Left hindlimb (tissue), 1 donor: Measurements from ENCODE around the gene KATNAL2.

Experiments
- DNase-seq: peaks from one replicate; pipeline ENCODE4 v3.0.0-alpha.2; 2018

Gene KATNAL2

DNA sequence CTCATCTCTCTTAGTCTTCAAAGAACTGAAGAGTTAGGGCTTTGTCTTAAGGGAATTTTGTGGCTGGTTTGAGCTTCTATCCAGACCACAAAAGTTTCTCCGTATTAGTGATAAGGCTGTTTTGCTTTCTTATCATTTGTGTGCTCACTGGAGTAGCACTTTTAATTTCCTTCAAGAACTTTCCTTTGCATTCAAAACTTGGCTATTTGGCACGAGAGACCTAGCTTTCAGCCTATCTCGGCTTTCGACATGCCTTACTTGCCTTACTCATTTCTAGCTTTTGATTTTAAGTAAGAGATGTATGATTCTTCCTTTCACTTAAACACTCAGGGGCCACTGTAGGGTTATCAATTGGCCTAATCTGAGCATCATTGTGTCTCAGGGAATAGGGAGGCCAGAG, 203.0 kb downstream of the KATNAL2 start:
- DNase-seq = no peak

DNA sequence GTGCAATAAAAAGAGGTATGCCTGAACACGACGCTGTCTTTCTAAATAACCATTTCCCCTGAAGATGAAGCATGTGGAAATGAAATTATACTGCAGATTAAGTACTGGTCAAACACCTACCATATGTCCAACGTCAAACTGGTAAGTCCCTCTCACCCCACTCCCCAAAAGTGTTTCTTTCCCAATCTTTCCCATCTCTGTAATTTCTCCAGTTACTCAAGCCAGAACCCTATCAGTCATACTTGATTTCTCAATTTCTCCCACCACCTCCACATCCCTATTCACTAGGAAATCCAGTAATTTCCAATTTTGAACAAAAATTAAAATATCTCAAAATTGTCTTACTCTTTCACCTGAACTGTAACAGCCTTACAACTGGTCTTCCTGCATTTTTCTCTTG, 203.7 kb downstream of the KATNAL2 start:
- no peak for DNase-seq

DNA sequence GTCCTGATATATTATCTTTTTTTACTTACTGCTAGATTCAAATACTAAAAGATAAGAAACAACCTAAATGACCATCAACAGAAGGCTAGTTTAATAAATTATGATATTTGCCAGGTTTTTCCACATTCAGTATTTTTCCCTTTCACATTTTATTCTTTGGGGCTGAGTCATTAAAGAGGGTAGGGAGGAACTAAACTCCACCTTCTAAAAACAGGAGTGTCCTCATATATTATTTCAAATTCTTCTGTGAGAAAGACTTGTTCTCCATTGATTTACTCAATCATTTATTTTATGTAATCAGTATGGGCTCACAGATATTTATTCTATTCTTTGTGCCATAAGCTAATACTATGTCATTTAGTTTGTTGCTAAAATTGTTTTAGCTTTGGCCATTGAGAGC, 223.9 kb downstream of the KATNAL2 start:
- DNase-seq = no peak

GRCh38 chr18:47143153-47143552, 225.8 kb downstream of the KATNAL2 start:
- DNase-seq = no peak

GRCh38 chr18:47143899-47144485, 226.6 kb downstream of the KATNAL2 start:
- no peak for DNase-seq

GRCh38 chr18:47146206-47146605, 228.8 kb downstream of the KATNAL2 start:
- no peak for DNase-seq

- DNase-seq = peak; percentile 34
These were observed 232.1 kb downstream of the KATNAL2 start for GRCh38 chr18:47149457-47150028.

DNA sequence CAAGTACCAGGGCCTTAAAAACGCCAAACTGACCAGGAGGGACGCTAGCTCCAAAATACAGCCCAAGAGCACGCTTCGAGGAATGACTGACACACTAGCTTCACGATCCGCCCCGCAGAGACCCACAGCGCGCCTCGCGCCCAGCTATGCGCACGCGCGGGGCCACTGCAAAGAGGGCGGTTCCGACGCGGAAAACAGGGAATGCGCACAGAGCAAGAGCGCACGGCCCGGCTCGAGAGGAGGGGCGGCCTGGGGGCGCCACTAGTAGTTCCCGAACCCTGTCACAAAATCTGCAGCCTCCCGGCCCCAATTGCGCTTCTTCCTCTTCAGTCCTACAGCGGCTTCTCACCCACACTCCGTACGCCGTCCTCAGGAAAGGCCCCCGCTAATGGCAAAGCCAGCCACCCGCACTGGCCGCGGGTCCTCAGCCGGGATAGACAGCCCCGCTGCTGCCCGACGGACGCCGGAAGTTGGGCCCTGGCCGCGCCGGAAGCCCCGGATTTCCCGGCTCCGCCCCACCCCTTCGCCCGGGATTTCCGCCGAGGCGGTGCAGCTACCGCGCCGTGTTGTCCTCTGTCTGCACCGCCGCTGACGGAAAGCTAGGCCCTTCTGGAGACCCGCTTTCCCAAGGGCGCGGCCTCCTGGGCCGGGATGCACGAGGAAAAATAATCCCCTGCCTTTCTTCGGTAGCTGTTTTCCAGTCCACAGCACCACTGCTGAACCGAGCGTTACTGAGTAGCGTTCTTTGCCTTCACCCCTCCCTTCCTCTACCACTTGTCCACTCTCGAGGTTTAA, 232.8 kb downstream of the KATNAL2 start, which contains the start of gene HDHD2:
Gene HDHD2 (minus strand): TSS at position 472 of the 795 bp plus-strand sequence. CDS start 14,061 bp downstream, outside the sequence.
- DNase-seq = peak; percentile 89

DNA sequence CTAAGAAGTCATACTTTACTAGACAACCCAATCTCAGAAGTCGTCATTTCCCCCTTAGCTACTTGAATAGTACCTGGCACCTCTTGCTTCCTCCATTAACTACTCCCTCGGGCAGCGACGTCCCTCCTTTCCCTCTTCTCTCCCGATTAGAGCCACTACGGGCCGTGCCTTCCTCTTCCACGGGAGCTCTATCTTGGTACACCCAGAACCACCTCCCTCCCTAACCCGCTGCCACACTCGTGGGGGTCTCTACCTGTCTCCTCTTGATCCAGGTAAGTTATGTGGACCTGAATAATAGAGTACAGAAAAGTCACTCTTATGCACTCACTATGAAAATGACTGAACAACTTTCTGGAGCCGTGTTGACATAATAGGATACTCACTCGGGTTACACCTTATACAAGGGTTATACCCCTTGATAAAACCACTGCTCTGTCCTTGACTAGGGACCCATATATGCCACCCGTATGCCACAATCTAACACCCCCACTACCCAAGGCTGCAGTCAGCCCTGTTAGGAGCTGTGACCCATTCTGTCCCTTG, 233.5 kb downstream of the KATNAL2 start:
- no peak for DNase-seq

- no peak for DNase-seq
These were observed 234.0 kb downstream of the KATNAL2 start for GRCh38 chr18:47151439-47151838.
